Measurements from ENCODE around the gene FUS. TPM values are rescaled to one million over a fixed set of nuclear protein-coding genes. Genes with fewer than 3 reads are reported as not detected.

Gene FUS
- total RNA-seq, 6 experiments from 2014 or later, result 18.7 to 69.7 (median 40.4) TPM

- Histone ChIP-seq H3K4me3 (peak overlapping the region; percentile 78 to 97 (median 79)), H3K4me1 (peaks cover 0 to 19% (median 7%) of the 10 kb centered on the region in 4 donors), H3K9me3 (no peaks in the 10 kb centered on the region), H3K36me3 (peaks cover 3 to 21% (median 10%) of the 10 kb centered on the region in 4 donors), H3K27ac (peak overlapping the region; percentile 97 to 99 (median 97)), H3K27me3 (no peaks in the 10 kb centered on the region)
- ATAC-seq (peak in 1 of 4 donors; percentile 0), DNase-seq (no peak)
- TF ChIP-seq CTCF (IDR thresholded peaks at IDR 0.05) (no peak), POLR2A (IDR thresholded peaks at IDR 0.05) (no peak)
- 2% methylated on average over 25 of the region's 27 CpGs for WGBS (ENCODE audit: insufficient coverage, low coverage, low lambda C conversion rate, missing lambda C conversion rate)
- intact Hi-C loops (cut with DNase I), result no loop called here
Observed at GRCh38 chr16:31179219-31179746, 656 bp upstream of the FUS start.

GRCh38 chr16:31181102-31181830 lies 1.3 kb downstream of the FUS start:
- TF ChIP-seq POLR2A (IDR thresholded peaks at IDR 0.05) (no peak), CTCF (IDR thresholded peaks at IDR 0.05) (no peak)
- H3K9me3 ChIP-seq, result no peaks in the 10 kb centered on the region
- H3K4me3 ChIP-seq, result peak overlapping the region; percentile 78 to 97 (median 79)
- peak overlapping the region; percentile 97 to 99 (median 97) for H3K27ac ChIP-seq
- no peaks in the 10 kb centered on the region for H3K27me3 ChIP-seq
- DNase-seq (peak in 2 of 3 donors; percentile 63 to 65), ATAC-seq (peak in 2 of 4 donors; percentile 4 to 10)
- H3K36me3 ChIP-seq, result peaks cover 7 to 41% (median 23%) of the 10 kb centered on the region in 4 donors
- peaks cover 0 to 19% (median 7%) of the 10 kb centered on the region in 4 donors for H3K4me1 ChIP-seq
- 10% methylated on average over 28 of the region's 31 CpGs for WGBS (ENCODE audit: insufficient coverage, low coverage, low lambda C conversion rate, missing lambda C conversion rate)
- intact Hi-C loops (cut with DNase I), result loop anchor here in 1 of 2 donors (10.0 kb wide), 1 partner anchor 274 kb away; the partner anchor contains the start of gene ARMC5

- Histone ChIP-seq H3K27ac (no peak overlapping the region), H3K9me3 (no peaks in the 10 kb centered on the region), H3K4me1 (peaks cover 0 to 19% (median 7%) of the 10 kb centered on the region in 4 donors), H3K4me3 (no peak overlapping the region), H3K36me3 (peaks cover 14 to 52% (median 34%) of the 10 kb centered on the region in 4 donors), H3K27me3 (no peaks in the 10 kb centered on the region)
- ATAC-seq (no peak), DNase-seq (no peak)
- intact Hi-C loops (cut with DNase I), result loop anchor here in 1 of 2 donors (10.0 kb wide), 1 partner anchor 272 kb away; the partner anchor contains the start of gene ARMC5
- 39% methylated on average over 6 of the region's 7 CpGs for WGBS (ENCODE audit: insufficient coverage, low coverage, low lambda C conversion rate, missing lambda C conversion rate)
- TF ChIP-seq POLR2A (IDR thresholded peaks at IDR 0.05), result no peak
- TF ChIP-seq CTCF (IDR thresholded peaks at IDR 0.05), result no peak
Observed at GRCh38 chr16:31182391-31182790, 2.5 kb downstream of the FUS start.

- Histone ChIP-seq H3K36me3 (peaks cover 14 to 65% (median 45%) of the 10 kb centered on the region in 4 donors), H3K27me3 (no peaks in the 10 kb centered on the region), H3K4me3 (no peak overlapping the region), H3K9me3 (no peaks in the 10 kb centered on the region), H3K27ac (no peak overlapping the region), H3K4me1 (peaks cover 0 to 19% (median 7%) of the 10 kb centered on the region in 4 donors)
- DNase-seq, result no peak
- no peak for TF ChIP-seq CTCF (IDR thresholded peaks at IDR 0.05)
- no peak for TF ChIP-seq POLR2A (IDR thresholded peaks at IDR 0.05)
- 77% methylated on average over 9 of the region's 10 CpGs for WGBS (ENCODE audit: insufficient coverage, low coverage, low lambda C conversion rate, missing lambda C conversion rate)
- intact Hi-C loops (cut with DNase I), result loop anchor here in 1 of 2 donors (10.0 kb wide), 1 partner anchor 271 kb away; the partner anchor contains the start of gene ARMC5
- no peak for ATAC-seq
Observed at GRCh38 chr16:31183432-31184428, 3.8 kb downstream of the FUS start.

All from right lobe of liver (tissue), 6 donors.